ENCODE measurements around the gene LARGE1. TPM values are rescaled to one million over a fixed set of nuclear protein-coding genes. Genes with fewer than 3 reads are reported as not detected.

LARGE1 gene
- total RNA-seq, 4 donors from 2014 or later = 18.7 to 82.1 (median 39.2) TPM

DNA sequence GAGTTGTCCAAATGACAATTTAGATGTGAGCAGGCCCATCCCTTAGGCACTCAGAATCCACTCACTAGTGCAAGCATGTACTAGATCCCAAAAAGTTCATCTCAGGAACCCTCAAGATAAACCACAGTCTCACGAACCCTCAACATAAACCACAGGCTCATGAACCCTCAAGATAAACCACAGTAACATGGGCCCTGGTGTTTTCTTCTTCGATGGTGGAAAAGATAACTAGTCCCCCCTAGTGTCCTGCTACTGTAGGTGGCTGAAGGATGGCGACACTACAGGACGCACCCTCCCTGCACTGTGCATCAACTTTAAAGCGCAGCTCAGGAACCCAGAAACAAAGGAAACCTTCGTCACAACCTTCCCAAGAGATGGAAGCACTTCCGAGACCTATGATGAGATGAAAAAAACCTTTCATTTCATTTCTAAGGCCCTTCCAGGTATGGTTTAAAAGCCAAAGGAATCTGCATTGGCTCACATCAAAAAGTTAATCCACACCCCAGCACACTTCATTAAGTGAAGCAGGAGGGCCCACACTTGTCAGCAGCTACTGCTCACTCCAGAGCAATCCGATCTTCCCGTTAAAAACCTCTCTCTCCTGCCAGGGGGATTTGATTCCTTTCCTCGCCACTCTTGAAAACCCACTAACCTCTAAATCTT, 2.4 kb downstream of the LARGE1 start:
- H3K4me1 ChIP-seq = no peaks in the 10 kb centered on the region
- no peak for TF ChIP-seq POLR2A (IDR thresholded peaks at IDR 0.05)
- TF ChIP-seq, protein P1, sequence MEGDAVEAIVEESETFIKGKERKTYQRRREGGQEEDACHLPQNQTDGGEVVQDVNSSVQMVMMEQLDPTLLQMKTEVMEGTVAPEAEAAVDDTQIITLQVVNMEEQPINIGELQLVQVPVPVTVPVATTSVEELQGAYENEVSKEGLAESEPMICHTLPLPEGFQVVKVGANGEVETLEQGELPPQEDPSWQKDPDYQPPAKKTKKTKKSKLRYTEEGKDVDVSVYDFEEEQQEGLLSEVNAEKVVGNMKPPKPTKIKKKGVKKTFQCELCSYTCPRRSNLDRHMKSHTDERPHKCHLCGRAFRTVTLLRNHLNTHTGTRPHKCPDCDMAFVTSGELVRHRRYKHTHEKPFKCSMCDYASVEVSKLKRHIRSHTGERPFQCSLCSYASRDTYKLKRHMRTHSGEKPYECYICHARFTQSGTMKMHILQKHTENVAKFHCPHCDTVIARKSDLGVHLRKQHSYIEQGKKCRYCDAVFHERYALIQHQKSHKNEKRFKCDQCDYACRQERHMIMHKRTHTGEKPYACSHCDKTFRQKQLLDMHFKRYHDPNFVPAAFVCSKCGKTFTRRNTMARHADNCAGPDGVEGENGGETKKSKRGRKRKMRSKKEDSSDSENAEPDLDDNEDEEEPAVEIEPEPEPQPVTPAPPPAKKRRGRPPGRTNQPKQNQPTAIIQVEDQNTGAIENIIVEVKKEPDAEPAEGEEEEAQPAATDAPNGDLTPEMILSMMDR (IDR thresholded peaks at IDR 0.05) = peak in 2 of 4 experiments; percentile 12 to 18
- no peaks in the 10 kb centered on the region for H3K27me3 ChIP-seq
- no peak for DNase-seq
- H3K27ac ChIP-seq = peak overlapping the region; percentile 36 to 93
- intact Hi-C loops (cut with DNase I; ENCODE audit: low total_unique reads) = no loop called here
- no peaks in the 10 kb centered on the region for H3K9me3 ChIP-seq
- no peak overlapping the region for H3K4me3 ChIP-seq
- no peaks in the 10 kb centered on the region for H3K36me3 ChIP-seq

DNA sequence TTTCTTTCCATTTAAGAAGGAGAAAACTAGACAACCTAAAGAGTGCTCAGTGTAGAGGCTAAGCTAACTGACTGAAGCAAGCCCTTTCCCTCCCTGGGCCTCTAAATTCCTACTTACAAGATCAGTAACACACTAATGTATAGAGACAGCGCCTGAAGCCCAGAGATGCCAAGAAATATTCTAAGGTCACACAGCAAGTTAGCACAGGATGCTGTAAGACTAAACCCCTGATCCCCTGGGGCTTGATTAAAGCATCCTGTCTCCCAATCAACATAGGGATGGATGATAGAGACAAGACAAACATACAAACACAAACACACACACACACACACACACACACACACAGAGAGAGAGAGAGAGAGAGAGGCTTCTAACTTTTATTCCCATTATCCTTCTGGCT, 5.6 kb downstream of the LARGE1 start:
- no peak for TF ChIP-seq POLR2A (IDR thresholded peaks at IDR 0.05)
- TF ChIP-seq, protein P1 (IDR thresholded peaks at IDR 0.05) = no peak
- Histone ChIP-seq H3K27ac (no peak overlapping the region), H3K4me3 (no peak overlapping the region), H3K9me3 (no peaks in the 10 kb centered on the region), H3K36me3 (no peaks in the 10 kb centered on the region), H3K4me1 (peaks cover 0 to 3% of the 10 kb centered on the region in 2 donors), H3K27me3 (no peaks in the 10 kb centered on the region)
- intact Hi-C loops (cut with DNase I; ENCODE audit: low total_unique reads) = no loop called here
- DNase-seq = no peak

DNA sequence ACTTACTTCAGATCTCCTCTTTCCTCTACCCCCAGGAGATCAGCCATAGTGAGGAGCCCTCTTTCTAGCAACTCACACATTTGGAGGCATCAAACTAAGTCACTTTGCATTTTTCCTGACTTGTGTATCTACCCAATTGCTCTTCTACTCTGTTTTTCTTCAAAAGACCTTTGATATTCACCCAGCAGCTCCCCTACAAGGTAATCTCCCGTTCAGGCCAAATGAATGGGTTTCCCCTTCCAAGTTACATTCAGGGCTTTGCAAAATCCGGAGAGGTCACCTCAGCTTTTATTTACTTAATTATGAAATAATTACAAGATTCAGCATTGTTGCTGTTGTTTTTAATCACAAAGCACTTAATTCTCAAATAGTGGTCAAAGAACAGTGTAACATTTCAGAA, 6.1 kb downstream of the LARGE1 start:
- H3K4me1 ChIP-seq = peaks cover 0 to 4% of the 10 kb centered on the region in 2 donors
- no peak for DNase-seq
- no peak overlapping the region for H3K4me3 ChIP-seq
- H3K27ac ChIP-seq = no peak overlapping the region
- H3K36me3 ChIP-seq = no peaks in the 10 kb centered on the region
- TF ChIP-seq, protein P1 (IDR thresholded peaks at IDR 0.05) = no peak
- TF ChIP-seq POLR2A (IDR thresholded peaks at IDR 0.05) = no peak
- no peaks in the 10 kb centered on the region for H3K27me3 ChIP-seq
- intact Hi-C loops (cut with DNase I; ENCODE audit: low total_unique reads) = no loop called here
- H3K9me3 ChIP-seq = no peaks in the 10 kb centered on the region

GRCh38 chr22:33913188-33913587, 7.1 kb downstream of the LARGE1 start:
- H3K27me3 ChIP-seq = no peaks in the 10 kb centered on the region
- DNase-seq = no peak
- intact Hi-C loops (cut with DNase I; ENCODE audit: low total_unique reads) = no loop called here
- no peak for TF ChIP-seq POLR2A (IDR thresholded peaks at IDR 0.05)
- no peaks in the 10 kb centered on the region for H3K9me3 ChIP-seq
- H3K4me3 ChIP-seq = no peak overlapping the region
- H3K36me3 ChIP-seq = no peaks in the 10 kb centered on the region
- peaks cover 0 to 4% of the 10 kb centered on the region in 2 donors for H3K4me1 ChIP-seq
- H3K27ac ChIP-seq = no peak overlapping the region

DNA sequence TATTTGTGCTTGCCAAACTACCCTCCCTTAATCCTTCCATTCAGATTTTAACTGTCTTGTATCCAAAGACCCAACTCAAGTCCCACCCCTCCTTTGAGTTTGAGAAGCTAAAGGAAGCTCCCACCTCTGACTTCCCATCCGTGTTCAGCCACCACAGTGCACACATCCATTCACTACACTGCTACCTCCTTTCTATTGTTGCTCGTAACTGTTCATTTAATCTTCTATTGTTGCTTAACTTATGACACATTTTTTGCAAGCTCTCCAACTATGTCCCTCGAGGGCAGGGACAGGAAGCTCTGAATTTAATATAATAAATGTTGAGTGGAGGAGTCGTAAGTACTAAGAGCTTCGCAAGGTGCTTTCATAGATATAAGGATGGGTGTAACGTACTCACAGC, 10.4 kb downstream of the LARGE1 start:
- DNase-seq = no peak
- intact Hi-C loops (cut with DNase I; ENCODE audit: low total_unique reads) = no loop called here
- no peaks in the 10 kb centered on the region for H3K27me3 ChIP-seq
- no peaks in the 10 kb centered on the region for H3K36me3 ChIP-seq
- H3K27ac ChIP-seq = peak overlapping the region; percentile 73 to 74
- peaks cover 0 to 4% of the 10 kb centered on the region in 2 donors for H3K4me1 ChIP-seq
- TF ChIP-seq POLR2A (IDR thresholded peaks at IDR 0.05) = no peak
- TF ChIP-seq, protein P1 (IDR thresholded peaks at IDR 0.05) = no peak
- no peak overlapping the region for H3K4me3 ChIP-seq
- H3K9me3 ChIP-seq = no peaks in the 10 kb centered on the region

Measured in uterus (tissue), 4 donors.